DOHH2 (cell line): ENCODE measurements around the gene CBFA2T2.

Experiments used
- H3F3A ChIP-seq: fragments of 200-600 bp; sonication (generic), shearing (Covaris generic); 2 replicates; pipeline ENCODE4 v1.6.0; 2016; ENCODE audit warnings: antibody characterized with exemption, mild to moderate bottlenecking; ENCODE audit not compliant: control insufficient read depth, insufficient read depth
- H3K27ac ChIP-seq: fragments of 200-600 bp; sonication (generic); 2 replicates; pipeline ENCODE4 v1.5.1; 2014; ENCODE audit warnings: low read depth, mild to moderate bottlenecking, low read length, moderate library complexity
- H3K27me3 ChIP-seq: fragments of 200-600 bp; sonication (generic); 2 replicates; pipeline ENCODE4 v1.6.1; 2014; ENCODE audit warnings: mild to moderate bottlenecking, low read length, mixed read lengths; ENCODE audit not compliant: control insufficient read depth
- H3K36me3 ChIP-seq: fragments of 200-600 bp; sonication (generic); 2 replicates; pipeline ENCODE4 v1.6.1; 2014; ENCODE audit warnings: mild to moderate bottlenecking, low read length, moderate library complexity, mixed read lengths; ENCODE audit not compliant: control insufficient read depth
- H3K4me1 ChIP-seq: fragments of 200-600 bp; sonication (generic); 2 replicates; pipeline ENCODE4 v1.6.1; 2014; ENCODE audit warnings: mild to moderate bottlenecking, low read length, mixed read lengths; ENCODE audit not compliant: control insufficient read depth
- H3K4me2 ChIP-seq: fragments of 200-600 bp; sonication (generic); 2 replicates; pipeline ENCODE4 v1.6.0; 2014; ENCODE audit warnings: mild to moderate bottlenecking, low read length, moderate library complexity
- H3K4me3 ChIP-seq: fragments of 200-600 bp; sonication (generic); 2 replicates; pipeline ENCODE4 v1.5.1; 2014; ENCODE audit warnings: mild to moderate bottlenecking, low read length, mixed read lengths
- H3K79me2 ChIP-seq: fragments of 200-600 bp; sonication (generic); 2 replicates; pipeline ENCODE4 v1.6.1; 2014; ENCODE audit warnings: mild to moderate bottlenecking, low read length, mixed read lengths; ENCODE audit not compliant: control insufficient read depth
- H3K9me2 ChIP-seq: fragments of 200-600 bp; sonication (generic); replicated peaks from 2 replicates; pipeline ENCODE4 v1.6.1; 2014; ENCODE audit warnings: mild to moderate bottlenecking, low read length, mixed read lengths; ENCODE audit not compliant: control insufficient read depth
- H3K9me3 ChIP-seq: fragments of 200-600 bp; sonication (generic); 2 replicates; pipeline ENCODE4 v1.6.1; 2014; ENCODE audit warnings: antibody characterized with exemption, low read length, mixed read lengths; ENCODE audit not compliant: control insufficient read depth, insufficient read depth
- H4K20me1 ChIP-seq: fragments of 200-600 bp; sonication (generic); 2 replicates; pipeline ENCODE4 v1.6.0; 2014; ENCODE audit warnings: low read depth, mild to moderate bottlenecking, antibody characterized with exemption, low read length, moderate library complexity; ENCODE audit not compliant: control insufficient read depth, insufficient read depth
- CTCF ChIP-seq: fragments of 200-600 bp; sonication (generic); IDR thresholded peaks from one replicate; pipeline ENCODE4 v1.5.1; 2014; ENCODE audit warnings: antibody characterized with exemption, mild to moderate bottlenecking, low read depth, low read length; ENCODE audit not compliant: poor library complexity, severe bottlenecking
- EZH2phosphoT487 ChIP-seq: fragments of 200-600 bp; sonication (generic); IDR thresholded peaks from 2 replicates; pipeline ENCODE4 v1.6.1; 2017; ENCODE audit warnings: borderline replicate concordance, mild to moderate bottlenecking, antibody characterized with exemption, low read length, moderate library complexity, mixed read lengths

CBFA2T2 gene

GRCh38 chr20:33594743-33595142, 104.8 kb downstream of the CBFA2T2 start:
- no peak overlapping the region for H3K4me2 ChIP-seq
- H3K79me2 ChIP-seq: no peaks in the 10 kb centered on the region
- H3K4me1 ChIP-seq: no peaks in the 10 kb centered on the region
- no peaks in the 10 kb centered on the region for H3K9me3 ChIP-seq
- H3K4me3 ChIP-seq: no peak overlapping the region
- no peaks in the 10 kb centered on the region for H3K9me2 ChIP-seq
- no peak overlapping the region for H3K27ac ChIP-seq
- H3K27me3 ChIP-seq: no peaks in the 10 kb centered on the region
- H3F3A ChIP-seq: no peaks in the 10 kb centered on the region; the same call in 1 of the 2 replicates
- TF ChIP-seq EZH2phosphoT487: no peak
- TF ChIP-seq CTCF: no peak
- no peaks in the 10 kb centered on the region for H4K20me1 ChIP-seq
- no peaks in the 10 kb centered on the region for H3K36me3 ChIP-seq

DNA sequence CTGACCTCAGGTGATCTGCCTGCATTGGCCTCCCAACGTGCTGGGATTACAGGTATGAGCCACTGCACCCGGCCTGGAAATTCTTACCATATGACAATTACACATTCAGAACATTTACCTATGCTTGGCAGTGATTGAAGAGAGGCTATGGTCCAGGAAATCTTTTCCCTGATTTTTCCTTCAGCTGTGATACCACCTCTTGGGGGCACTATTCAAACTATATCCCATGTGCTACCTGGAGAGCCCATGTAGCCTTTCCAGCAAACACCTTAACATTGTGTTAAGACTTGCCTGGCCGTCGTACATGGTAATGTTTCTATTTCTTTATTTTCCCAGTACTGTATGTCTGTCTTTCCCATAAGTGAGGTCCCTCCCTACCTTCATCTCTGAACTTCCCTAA, 110.5 kb downstream of the CBFA2T2 start:
- Histone ChIP-seq H3K27me3 (no peaks in the 10 kb centered on the region), H3K36me3 (no peaks in the 10 kb centered on the region), H3K79me2 (no peaks in the 10 kb centered on the region)

DNA sequence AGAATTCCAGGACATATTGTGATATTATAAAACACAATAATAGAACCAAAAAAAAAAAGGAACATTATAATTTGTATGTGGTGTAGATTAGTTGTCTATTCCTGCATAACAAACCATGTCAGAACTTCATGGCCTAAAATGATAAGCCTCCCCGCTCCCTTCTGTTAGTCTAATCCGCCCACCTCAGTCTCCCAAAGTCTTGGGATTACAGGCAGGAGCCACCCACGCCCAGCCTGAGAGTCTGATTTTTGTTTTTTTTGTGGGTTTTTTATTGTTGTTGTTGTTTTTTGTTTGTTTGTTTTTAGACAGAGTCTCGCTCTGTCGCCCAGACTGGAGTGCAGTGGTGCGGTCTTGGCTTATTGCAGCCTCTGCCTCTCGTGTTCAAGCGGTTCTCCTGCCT, 111.1 kb downstream of the CBFA2T2 start:
- no peaks in the 10 kb centered on the region for H3K79me2 ChIP-seq
- no peaks in the 10 kb centered on the region for H3F3A ChIP-seq
- no peak overlapping the region for H3K4me3 ChIP-seq
- no peaks in the 10 kb centered on the region for H3K9me3 ChIP-seq
- no peaks in the 10 kb centered on the region for H4K20me1 ChIP-seq
- H3K4me1 ChIP-seq: peaks cover 15% of the 10 kb centered on the region
- TF ChIP-seq EZH2phosphoT487: no peak
- no peak for TF ChIP-seq CTCF
- no peak overlapping the region for H3K4me2 ChIP-seq
- H3K36me3 ChIP-seq: no peaks in the 10 kb centered on the region
- H3K9me2 ChIP-seq: no peaks in the 10 kb centered on the region
- no peaks in the 10 kb centered on the region for H3K27me3 ChIP-seq
- no peak overlapping the region for H3K27ac ChIP-seq

More for the DNA sequence above, 110.5 kb downstream of the CBFA2T2 start:
- Histone ChIP-seq H3K4me1 (peaks cover 14% of the 10 kb centered on the region), H3K27ac (no peak overlapping the region), H3K4me3 (no peak overlapping the region), H3K9me2 (no peaks in the 10 kb centered on the region), H3K4me2 (no peak overlapping the region), H4K20me1 (no peaks in the 10 kb centered on the region), H3F3A (no peaks in the 10 kb centered on the region), H3K9me3 (no peaks in the 10 kb centered on the region)
- TF ChIP-seq EZH2phosphoT487: no peak
- peak; percentile 18 for TF ChIP-seq CTCF

GRCh38 chr20:33601861-33602260, 112.0 kb downstream of the CBFA2T2 start:
- no peaks in the 10 kb centered on the region for H3F3A ChIP-seq
- peaks cover 22% of the 10 kb centered on the region for H3K4me1 ChIP-seq

More at GRCh38 chr20:33601861-33602260, 112.0 kb downstream of the CBFA2T2 start:
- H3K9me3 ChIP-seq: no peaks in the 10 kb centered on the region
- no peaks in the 10 kb centered on the region for H3K36me3 ChIP-seq
- no peaks in the 10 kb centered on the region for H3K79me2 ChIP-seq
- H3K27me3 ChIP-seq: no peaks in the 10 kb centered on the region
- TF ChIP-seq CTCF (no peak), EZH2phosphoT487 (no peak)
- no peak overlapping the region for H3K27ac ChIP-seq
- no peaks in the 10 kb centered on the region for H4K20me1 ChIP-seq
- no peaks in the 10 kb centered on the region for H3K9me2 ChIP-seq
- no peak overlapping the region for H3K4me2 ChIP-seq
- no peak overlapping the region for H3K4me3 ChIP-seq
